PFSK-1 (cell line): ENCODE measurements around the gene SELENOV.
A peak's percentile ranks its signal among the peaks of the same experiment; 100 is the strongest.

Experiments used
- FOXP2 ChIP-seq: optimal IDR thresholded peaks from 2 replicates; pipeline ENCODE3; 2011; ENCODE audit warnings: borderline replicate concordance, control low read depth, inconsistent platforms; ENCODE audit not compliant: insufficient read depth; ENCODE audit errors: extremely low read length, extremely low read depth
- POLR2AphosphoS5 ChIP-seq: IDR thresholded peaks from 2 replicates; pipeline ENCODE4 v1.6.1; 2012; ENCODE audit warnings: low read depth, mild to moderate bottlenecking, control low read depth, low read length, moderate library complexity
- REST ChIP-seq, 2 experiments: IDR thresholded peaks; 2 replicates each; pipeline versions ENCODE4 v1.6.1 to v1.8.0; 2011 to 2012; ENCODE audit warnings: low read depth in 2 of 2, low read length in 2 of 2, control low read depth in 1 of 2, inconsistent platforms in 1 of 2, mild to moderate bottlenecking in 1 of 2, moderate library complexity in 1 of 2; ENCODE audit not compliant: insufficient read depth in 1 of 2
- SIN3A ChIP-seq: IDR thresholded peaks from 2 replicates; pipeline ENCODE4 v1.6.1; 2012; ENCODE audit warnings: mild to moderate bottlenecking, low read length, moderate library complexity, borderline replicate concordance; ENCODE audit not compliant: insufficient read depth
- TAF1 ChIP-seq: IDR thresholded peaks from 2 replicates; pipeline ENCODE4 v1.6.1; 2012; ENCODE audit warnings: low read length, control low read depth, borderline replicate concordance; ENCODE audit not compliant: insufficient read depth

Gene SELENOV

GRCh38 chr19:39481229-39481545 lies 33.8 kb upstream of the SELENOV start:
- no peak; the same call in 1 of the 2 replicates for TF ChIP-seq SIN3A
- no peak for TF ChIP-seq TAF1
- no peak for TF ChIP-seq POLR2AphosphoS5
- no peak for TF ChIP-seq FOXP2
- no peak for TF ChIP-seq REST (IDR thresholded peaks at IDR 0.05; ENCODE audit: insufficient read depth in 1 of 2, low read depth in 2 of 2, low read length in 2 of 2)

- no peak for TF ChIP-seq POLR2AphosphoS5
- no peak for TF ChIP-seq REST (IDR thresholded peaks at IDR 0.05; ENCODE audit: insufficient read depth in 1 of 2, low read depth in 2 of 2, low read length in 2 of 2)
- TF ChIP-seq FOXP2, result no peak
- TF ChIP-seq TAF1, result no peak
- no peak for TF ChIP-seq SIN3A
Measured at GRCh38 chr19:39481676-39482075, 33.3 kb upstream of the SELENOV start.

- TF ChIP-seq TAF1 (no peak), FOXP2 (no peak), SIN3A (no peak), REST (IDR thresholded peaks at IDR 0.05; ENCODE audit: insufficient read depth in 1 of 2, low read depth in 2 of 2, low read length in 2 of 2) (no peak), POLR2AphosphoS5 (no peak)
Measured at GRCh38 chr19:39483141-39483540, 31.8 kb upstream of the SELENOV start.

GRCh38 chr19:39489756-39490155 lies 25.2 kb upstream of the SELENOV start:
- TF ChIP-seq POLR2AphosphoS5 (peak; percentile 48; the same call in 1 of the 2 replicates), SIN3A (no peak)

- TF ChIP-seq POLR2AphosphoS5, result no peak
Measured at GRCh38 chr19:39492225-39492624, 22.7 kb upstream of the SELENOV start.

GRCh38 chr19:39492788-39493187 lies 22.2 kb upstream of the SELENOV start:
- TF ChIP-seq TAF1, result no peak
- TF ChIP-seq FOXP2, result no peak
- TF ChIP-seq POLR2AphosphoS5, result no peak

- TF ChIP-seq POLR2AphosphoS5 (no peak), FOXP2 (no peak), SIN3A (no peak), TAF1 (no peak), REST (IDR thresholded peaks at IDR 0.05; ENCODE audit: insufficient read depth in 1 of 2, low read depth in 2 of 2, low read length in 2 of 2) (no peak)
Measured at GRCh38 chr19:39494661-39495060, 20.3 kb upstream of the SELENOV start.
